WERI-Rb-1 (cell line): ENCODE measurements around the gene NCDN.

Experiments used
- DNase-seq: peaks from one replicate; pipeline ENCODE4 v3.0.0-alpha.2; 2020
- H3K27ac ChIP-seq: fragments of 250-450 bp; sonication (Bioruptor Pico); 2 replicates; pipeline ENCODE4 v1.5.1; 2020; ENCODE audit warnings: mild to moderate bottlenecking, moderate library complexity
- H3K27me3 ChIP-seq: fragments of 250-450 bp; sonication (Bioruptor Pico); 2 replicates; pipeline ENCODE4 v1.5.1; 2021; ENCODE audit warnings: mild to moderate bottlenecking, low read depth, moderate library complexity; ENCODE audit not compliant: insufficient read depth, severe bottlenecking
- H3K36me3 ChIP-seq: fragments of 250-450 bp; sonication (Bioruptor Pico); 2 replicates; pipeline ENCODE4 v1.5.1; 2020; ENCODE audit warnings: mild to moderate bottlenecking, moderate library complexity
- H3K4me3 ChIP-seq: 2 replicates; pipeline ENCODE4 v1.5.1; 2011; ENCODE audit warnings: low read depth, mild to moderate bottlenecking, control low read depth, low read length
- H3K9me3 ChIP-seq: fragments of 250-450 bp; sonication (Bioruptor Pico); 2 replicates; pipeline ENCODE4 v1.5.1; 2021; ENCODE audit warnings: mild to moderate bottlenecking, moderate library complexity; ENCODE audit not compliant: severe bottlenecking
- CTCF ChIP-seq: IDR thresholded peaks from 2 replicates; pipeline ENCODE4 v1.5.1; 2011; ENCODE audit warnings: low read depth, mild to moderate bottlenecking, control low read depth, inconsistent platforms, low read length

NCDN gene

GRCh38 chr1:35533586-35533985, 24.0 kb upstream of the NCDN start:
- H3K9me3 ChIP-seq = peaks cover 4% of the 10 kb centered on the region
- H3K36me3 ChIP-seq = peaks cover 28% of the 10 kb centered on the region
- H3K27ac ChIP-seq = no peak overlapping the region
- TF ChIP-seq CTCF = no peak
- H3K4me3 ChIP-seq = no peak overlapping the region
- DNase-seq = no peak
- no peaks in the 10 kb centered on the region for H3K27me3 ChIP-seq

- Histone ChIP-seq H3K36me3 (peaks cover 23% of the 10 kb centered on the region), H3K9me3 (peaks cover 4% of the 10 kb centered on the region), H3K27ac (no peak overlapping the region), H3K27me3 (no peaks in the 10 kb centered on the region), H3K4me3 (no peak overlapping the region)
- no peak for TF ChIP-seq CTCF
- no peak for DNase-seq
Observed at GRCh38 chr1:35535243-35535642, 22.4 kb upstream of the NCDN start.

- Histone ChIP-seq H3K27me3 (no peaks in the 10 kb centered on the region), H3K36me3 (peaks cover 10% of the 10 kb centered on the region), H3K4me3 (no peak overlapping the region), H3K9me3 (no peaks in the 10 kb centered on the region), H3K27ac (no peak overlapping the region)
- no peak for DNase-seq
- TF ChIP-seq CTCF = no peak
Observed at GRCh38 chr1:35536556-35537162, 20.9 kb upstream of the NCDN start.

- no peak overlapping the region for H3K27ac ChIP-seq
- no peak for DNase-seq
- TF ChIP-seq CTCF = no peak
Observed at GRCh38 chr1:35537806-35538205, 19.8 kb upstream of the NCDN start.

GRCh38 chr1:35539073-35539823, 18.4 kb upstream of the NCDN start:
- peak overlapping the region; percentile 46 for H3K27ac ChIP-seq
- peak; percentile 44 for DNase-seq
- peaks cover 6% of the 10 kb centered on the region for H3K36me3 ChIP-seq
- no peaks in the 10 kb centered on the region for H3K9me3 ChIP-seq
- no peaks in the 10 kb centered on the region for H3K27me3 ChIP-seq
- no peak overlapping the region for H3K4me3 ChIP-seq
- no peak for TF ChIP-seq CTCF

More at GRCh38 chr1:35537806-35538205, 19.8 kb upstream of the NCDN start:
- peaks cover 7% of the 10 kb centered on the region for H3K36me3 ChIP-seq
- no peaks in the 10 kb centered on the region for H3K27me3 ChIP-seq
- no peak overlapping the region for H3K4me3 ChIP-seq
- no peaks in the 10 kb centered on the region for H3K9me3 ChIP-seq
